ENCODE measurements around the gene ERBB4.

The ERBB4 gene

GRCh38 chr2:212345966-212346365, 192.6 kb downstream of the ERBB4 start:
- no peak overlapping the region for H3K27ac ChIP-seq
- TF ChIP-seq, protein P1, sequence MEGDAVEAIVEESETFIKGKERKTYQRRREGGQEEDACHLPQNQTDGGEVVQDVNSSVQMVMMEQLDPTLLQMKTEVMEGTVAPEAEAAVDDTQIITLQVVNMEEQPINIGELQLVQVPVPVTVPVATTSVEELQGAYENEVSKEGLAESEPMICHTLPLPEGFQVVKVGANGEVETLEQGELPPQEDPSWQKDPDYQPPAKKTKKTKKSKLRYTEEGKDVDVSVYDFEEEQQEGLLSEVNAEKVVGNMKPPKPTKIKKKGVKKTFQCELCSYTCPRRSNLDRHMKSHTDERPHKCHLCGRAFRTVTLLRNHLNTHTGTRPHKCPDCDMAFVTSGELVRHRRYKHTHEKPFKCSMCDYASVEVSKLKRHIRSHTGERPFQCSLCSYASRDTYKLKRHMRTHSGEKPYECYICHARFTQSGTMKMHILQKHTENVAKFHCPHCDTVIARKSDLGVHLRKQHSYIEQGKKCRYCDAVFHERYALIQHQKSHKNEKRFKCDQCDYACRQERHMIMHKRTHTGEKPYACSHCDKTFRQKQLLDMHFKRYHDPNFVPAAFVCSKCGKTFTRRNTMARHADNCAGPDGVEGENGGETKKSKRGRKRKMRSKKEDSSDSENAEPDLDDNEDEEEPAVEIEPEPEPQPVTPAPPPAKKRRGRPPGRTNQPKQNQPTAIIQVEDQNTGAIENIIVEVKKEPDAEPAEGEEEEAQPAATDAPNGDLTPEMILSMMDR (conservative IDR thresholded peaks at IDR 0.05) = no peak

GRCh38 chr2:212344131-212344530, 194.5 kb downstream of the ERBB4 start:
- TF ChIP-seq, protein P1 (conservative IDR thresholded peaks at IDR 0.05) = no peak
- no peak overlapping the region for H3K27ac ChIP-seq

DNA sequence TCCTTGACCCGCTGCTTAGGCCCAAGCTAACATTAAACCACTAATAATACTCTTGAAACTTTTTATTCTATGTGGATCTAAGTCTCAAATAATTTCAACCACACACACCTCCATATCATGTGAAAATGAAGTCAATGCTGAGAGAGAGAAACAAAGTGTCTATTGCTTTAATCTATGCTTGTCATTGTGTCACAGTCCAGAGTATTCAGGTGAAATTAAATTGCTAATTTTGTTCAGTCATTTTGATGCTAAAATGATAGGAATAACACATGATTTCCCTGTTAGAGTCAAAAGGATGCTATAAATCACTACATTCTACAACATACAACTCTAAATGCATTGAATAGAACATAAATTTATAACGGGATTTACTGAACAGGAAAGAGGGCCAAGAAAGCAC, 195.4 kb downstream of the ERBB4 start:
- TF ChIP-seq, protein P1 (conservative IDR thresholded peaks at IDR 0.05) = no peak
- H3K27ac ChIP-seq = no peak overlapping the region

DNA sequence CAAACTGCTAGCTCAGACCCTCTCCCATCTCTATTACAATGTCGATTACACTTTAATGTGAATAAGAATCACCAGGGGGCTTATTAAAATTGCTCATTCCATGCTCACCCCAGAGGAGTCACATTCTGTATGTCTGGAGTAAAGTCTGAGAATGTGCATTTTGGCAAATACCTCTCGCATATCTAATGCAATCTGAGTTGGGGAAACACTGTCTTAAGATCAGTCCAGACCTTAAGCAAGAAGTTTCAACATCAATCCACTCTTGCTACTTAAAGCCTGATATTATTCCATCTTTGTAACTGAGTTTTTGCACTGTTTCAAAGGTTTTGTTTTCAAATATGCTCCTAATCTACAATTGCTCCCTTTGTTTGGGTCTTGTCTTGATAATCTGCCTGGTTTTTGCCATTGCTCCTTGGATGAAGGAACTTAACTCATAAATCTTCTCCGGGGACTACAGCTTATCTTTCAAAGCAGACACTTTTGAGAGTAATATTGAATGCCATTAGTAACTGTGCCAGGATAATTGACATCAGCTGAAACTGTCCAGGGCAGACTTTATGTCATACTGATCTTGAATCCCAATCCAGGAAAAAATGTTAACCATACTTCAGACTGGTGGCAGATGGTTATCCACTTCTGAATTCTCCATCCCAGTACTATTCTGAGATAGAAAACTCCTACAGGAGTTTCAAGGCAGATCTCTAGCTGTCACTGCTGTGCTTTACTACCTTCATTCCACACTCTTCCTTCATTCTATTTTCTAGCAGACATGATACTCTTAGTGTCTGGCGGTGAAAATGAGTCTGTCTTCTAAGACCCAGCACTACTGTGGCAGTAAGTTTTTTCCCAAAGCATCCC, 200.9 kb downstream of the ERBB4 start:
- TF ChIP-seq, protein P1 (conservative IDR thresholded peaks at IDR 0.05) = no peak
- no peak overlapping the region for H3K27ac ChIP-seq

DNA sequence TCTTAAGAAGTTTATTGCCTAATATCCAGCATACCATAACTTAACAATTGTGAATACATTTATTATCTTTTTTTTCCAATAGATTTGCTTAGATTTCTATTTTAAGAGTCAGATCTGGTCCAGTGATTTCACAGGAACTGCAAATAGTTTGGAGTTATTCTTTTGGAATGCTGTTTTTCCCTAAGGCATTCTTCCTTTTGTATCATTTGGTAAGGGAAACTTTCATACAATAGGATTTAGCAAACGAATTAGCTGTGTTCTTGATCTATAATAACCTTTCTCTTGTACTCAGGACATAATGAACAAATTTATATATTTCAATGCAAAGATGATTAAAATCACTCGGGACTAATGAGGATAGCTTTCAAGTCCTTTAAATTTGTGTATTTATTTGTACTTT, 201.6 kb downstream of the ERBB4 start:
- no peak overlapping the region for H3K27ac ChIP-seq
- TF ChIP-seq, protein P1 (conservative IDR thresholded peaks at IDR 0.05) = no peak

DNA sequence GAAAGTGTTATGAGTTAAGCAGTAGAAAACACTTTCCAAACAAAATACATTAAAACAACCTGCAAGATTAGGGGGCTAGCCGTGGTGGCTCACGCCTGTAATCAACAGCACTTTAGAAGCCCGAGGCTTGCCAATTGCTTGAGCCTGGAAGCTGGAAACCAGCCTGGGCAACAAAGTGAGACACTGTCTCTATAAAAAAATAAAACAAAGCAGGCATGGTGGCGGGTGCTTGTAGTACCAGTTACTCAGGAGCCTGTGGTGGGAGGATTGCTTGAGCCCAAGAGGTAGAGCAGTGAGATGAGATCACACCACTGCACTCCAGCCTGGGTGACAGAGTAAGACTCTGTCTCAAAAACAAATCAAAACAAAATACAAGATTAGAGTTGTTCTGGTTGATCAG, 208.3 kb downstream of the ERBB4 start:
- TF ChIP-seq, protein P1 (conservative IDR thresholded peaks at IDR 0.05) = no peak

GRCh38 chr2:212328712-212329496, 209.7 kb downstream of the ERBB4 start:
- TF ChIP-seq, protein P1 (conservative IDR thresholded peaks at IDR 0.05) = no peak

More for the DNA sequence above, 208.3 kb downstream of the ERBB4 start:
- no peak overlapping the region for H3K27ac ChIP-seq

More at GRCh38 chr2:212328712-212329496, 209.7 kb downstream of the ERBB4 start:
- no peak overlapping the region for H3K27ac ChIP-seq

All from VCaP (cell line).